Fibroblast of lung (primary cell): Measurements from ENCODE around the gene PDCD1LG2.

Experiments
- CTCF ChIP-seq, 2 donors: IDR thresholded peaks in 1 of 2; conservative IDR thresholded peaks in 1 of 2; 1 replicate in 1 of 2; 2 replicates in 1 of 2; pipeline ENCODE4 v1.5.1; 2011 to 2012; ENCODE audit warnings: low read length in 2 of 2, control low read depth in 1 of 2, inconsistent platforms in 1 of 2, low read depth in 1 of 2, mild to moderate bottlenecking in 1 of 2
- EZH2 ChIP-seq: IDR thresholded peaks from 2 replicates; pipeline ENCODE4 v1.5.1; 2012; ENCODE audit warnings: low read length, control low read depth, mild to moderate bottlenecking; ENCODE audit errors: missing control alignments

DNA sequence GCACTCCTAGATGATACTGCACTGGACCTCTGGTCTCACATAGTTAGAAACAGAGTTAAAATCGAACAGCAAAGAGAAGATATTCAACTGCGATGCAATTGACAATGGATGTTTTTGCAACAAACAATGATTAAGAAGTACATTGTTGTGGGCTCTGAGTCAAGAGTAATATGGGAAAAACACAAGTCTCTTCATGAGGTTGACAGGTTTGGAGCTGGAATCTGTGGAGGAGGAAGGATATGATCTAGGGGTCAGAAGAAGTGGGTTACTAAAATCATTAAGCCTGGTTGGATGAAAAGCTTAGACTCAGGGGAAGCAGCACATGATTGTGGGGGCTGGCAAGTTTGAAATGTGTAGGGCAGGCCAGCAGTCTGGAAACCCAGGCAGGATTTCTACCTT is 53.1 kb downstream of the PDCD1LG2 start:
- no peak for TF ChIP-seq CTCF (conservative IDR thresholded peaks at IDR 0.05 in 1 of 2, IDR thresholded peaks at IDR 0.05 in 1 of 2; ENCODE audit: low read depth in 1 of 2, low read length in 2 of 2)
- no peak for TF ChIP-seq EZH2
